IMR-90 (cell line): Measurements from ENCODE around the gene PODXL2. TPM values are rescaled to one million over a fixed set of nuclear protein-coding genes. Genes with fewer than 3 reads are reported as not detected.

Experiments used
- ATAC-seq: fragments of 200-7000 bp; cut with Tn5 transposase; 2 replicates; pipeline ENCODE4 v1.9.1; 2020; ENCODE audit warnings: low read depth, mild to moderate bottlenecking, moderate library complexity
- BruUV-seq: library from RNA; stranded (reverse); fragments of 400-500 nt; replicated peaks from 2 replicates; lab custom pipeline; 2021; lab: Mats Ljungman, UMichigan
- CTCF ChIA-PET: fragments of 300-600 bp; formaldehyde crosslinking; extraction: SDS; loops from one replicate; lab custom pipeline; 2021; ENCODE audit warnings: antibody characterized with exemption; lab: Yijun Ruan, JAX
- POLR2A ChIA-PET: fragments of 300-600 bp; sonication (Branson Sonifier 250); formaldehyde crosslinking; loops from one replicate; lab custom pipeline; 2022; ENCODE audit warnings: antibody characterized with exemption; ENCODE audit not compliant: unreplicated experiment; lab: Charles Lee
- DNase-seq: peaks from one replicate; pipeline ENCODE4 v3.0.0; 2013
- H2AFZ ChIP-seq: replicated peaks from 2 replicates; pipeline ENCODE3; 2013; ENCODE audit warnings: low read length, mild to moderate bottlenecking; ENCODE audit not compliant: poor library complexity
- H2AK5ac ChIP-seq: 2 replicates; pipeline ENCODE4 v1.6.1; 2013; ENCODE audit warnings: low read depth, low read length, inconsistent platforms
- H2AK9ac ChIP-seq: replicated peaks from 2 replicates; pipeline ENCODE3; 2013; ENCODE audit warnings: mild to moderate bottlenecking, low read depth, low read length, moderate library complexity; ENCODE audit not compliant: poor library complexity
- H2BK120ac ChIP-seq: 2 replicates; pipeline ENCODE4 v1.6.1; 2013; ENCODE audit warnings: low read depth, low read length, inconsistent platforms
- H2BK15ac ChIP-seq: 3 replicates; pipeline ENCODE4 v1.6.1; 2013; ENCODE audit warnings: low read depth, low read length, inconsistent platforms
- H2BK20ac ChIP-seq: 2 replicates; pipeline ENCODE4 v1.6.1; 2013; ENCODE audit warnings: low read depth, mild to moderate bottlenecking, inconsistent platforms, low read length, moderate library complexity
- H2BK5ac ChIP-seq: 2 replicates; pipeline ENCODE4 v1.6.1; 2013; ENCODE audit warnings: mild to moderate bottlenecking, low read depth, low read length, inconsistent platforms; ENCODE audit not compliant: poor library complexity, severe bottlenecking
- H3K14ac ChIP-seq: replicated peaks from 2 replicates; pipeline ENCODE4 v1.6.1; 2013; ENCODE audit warnings: low read depth, low read length, inconsistent platforms
- H3K18ac ChIP-seq: 2 replicates; pipeline ENCODE4 v1.6.1; 2013; ENCODE audit warnings: low read depth, low read length, control low read depth
- H3K23ac ChIP-seq: 2 replicates; pipeline ENCODE4 v1.6.1; 2013; ENCODE audit warnings: low read depth, low read length, inconsistent platforms
- H3K27ac ChIP-seq: 2 replicates; pipeline ENCODE4 v1.5.1; 2013; ENCODE audit warnings: mild to moderate bottlenecking, control low read depth, low read length; ENCODE audit not compliant: insufficient read depth
- H3K27me3 ChIP-seq: 2 replicates; pipeline ENCODE4 v1.6.1; 2013; ENCODE audit warnings: low read length; ENCODE audit not compliant: control insufficient read depth, insufficient read depth
- H3K36me3 ChIP-seq: 2 replicates; pipeline ENCODE4 v1.6.1; 2013; ENCODE audit warnings: low read length, mixed read lengths; ENCODE audit not compliant: control insufficient read depth, insufficient read depth
- H3K4ac ChIP-seq: 2 replicates; pipeline ENCODE4 v1.6.1; 2013; ENCODE audit warnings: low read depth, low read length, inconsistent platforms
- H3K4me1 ChIP-seq: 2 replicates; pipeline ENCODE4 v1.6.1; 2013; ENCODE audit warnings: low read length, mixed read lengths; ENCODE audit not compliant: control insufficient read depth, insufficient read depth
- H3K4me2 ChIP-seq: 2 replicates; pipeline ENCODE4 v1.6.1; 2013; ENCODE audit warnings: low read depth, mild to moderate bottlenecking, control low read depth, low read length, moderate library complexity
- H3K4me3 ChIP-seq: 2 replicates; pipeline ENCODE4 v1.5.1; 2013; ENCODE audit warnings: low read depth, mild to moderate bottlenecking, control low read depth, low read length, moderate library complexity; ENCODE audit not compliant: insufficient read depth
- H3K56ac ChIP-seq: 2 replicates; pipeline ENCODE4 v1.6.1; 2013; ENCODE audit warnings: low read length, inconsistent platforms; ENCODE audit not compliant: insufficient read depth; ENCODE audit errors: extremely low read depth
- H3K79me1 ChIP-seq, 2 experiments: 2 replicates each; pipeline ENCODE4 v1.6.1; 2013; ENCODE audit warnings: low read length in 2 of 2, inconsistent platforms in 1 of 2, low read depth in 1 of 2
- H3K9ac ChIP-seq: 2 replicates; pipeline ENCODE4 v1.6.1; 2013; ENCODE audit warnings: low read depth, low read length, control low read depth
- H3K9me1 ChIP-seq: 2 replicates; pipeline ENCODE4 v1.6.1; 2013; ENCODE audit warnings: low read length, inconsistent platforms; ENCODE audit not compliant: insufficient read depth
- H3K9me3 ChIP-seq: 2 replicates; pipeline ENCODE4 v1.6.1; 2013; ENCODE audit warnings: low read length; ENCODE audit not compliant: control insufficient read depth, insufficient read depth
- H4K20me1 ChIP-seq: 2 replicates; pipeline ENCODE4 v1.6.1; 2013; ENCODE audit warnings: low read length, inconsistent platforms; ENCODE audit not compliant: insufficient read depth
- H4K5ac ChIP-seq: 2 replicates; pipeline ENCODE4 v1.6.1; 2013; ENCODE audit warnings: mild to moderate bottlenecking, low read depth, low read length, control low read depth
- H4K8ac ChIP-seq, 2 experiments: 2 replicates each; pipeline ENCODE4 v1.6.1; 2013; ENCODE audit warnings: low read depth in 2 of 2, low read length in 2 of 2, control low read depth in 1 of 2, inconsistent platforms in 1 of 2
- H4K91ac ChIP-seq: 2 replicates; pipeline ENCODE4 v1.6.1; 2013; ENCODE audit warnings: low read depth, low read length, inconsistent platforms; ENCODE audit not compliant: insufficient read depth
- CEBPB ChIP-seq: IDR thresholded peaks from 2 replicates; pipeline ENCODE4 v1.6.1; 2012; ENCODE audit warnings: low read depth, low read length, improper control_type of control experiment
- MAFK ChIP-seq: IDR thresholded peaks from 2 replicates; pipeline ENCODE4 v1.6.1; 2012; ENCODE audit warnings: low read depth, low read length, improper control_type of control experiment
- MAZ ChIP-seq: IDR thresholded peaks from 2 replicates; pipeline ENCODE4 v1.6.1; 2012; ENCODE audit warnings: low read depth, mild to moderate bottlenecking, low read length, improper control_type of control experiment, moderate library complexity, borderline replicate concordance
- POLR2A ChIP-seq: IDR thresholded peaks from 2 replicates; pipeline ENCODE4 v1.6.1; 2012; ENCODE audit warnings: mild to moderate bottlenecking, low read depth, low read length
- RAD21 ChIP-seq: IDR thresholded peaks from 2 replicates; pipeline ENCODE4 v1.6.1; 2012; ENCODE audit warnings: low read length, improper control_type of control experiment
- whole genome bisulfite sequencing, 2 experiments: methylation state at CpG; one replicate each; pipeline versions ENCODE4 v1.1.5 to v1.1.7; 2013; ENCODE audit warnings: missing lambda C conversion rate in 2 of 2; ENCODE audit not compliant: insufficient read length in 1 of 2; ENCODE audit errors: extremely low coverage in 2 of 2; 5-methylcytosine and 5-hydroxymethylcytosine counted together
- dilution Hi-C: fragments of 300-500 bp; cut with HindIII; formaldehyde crosslinking; loops from one replicate; pipeline ENCODE4 v1.14.3; 2018; ENCODE audit warnings: low sequenced_read_pairs; ENCODE audit not compliant: unreplicated experiment
- in situ Hi-C: fragments of 300-500 bp; cut with MboI; formaldehyde crosslinking; loops from 3 replicates; pipeline ENCODE4 v1.14.3; 2019; ENCODE audit warnings: low sequenced_read_pairs, inconsistent platforms, mixed read lengths
- intact Hi-C: fragments of 100-400 bp; cut with micrococcal nuclease; formaldehyde crosslinking; loops from 2 replicates; pipeline ENCODE4 v1.10.0; 2022
- polyA plus RNA-seq, 3 experiments: library from polyadenylated mRNA; depleted of rRNA; stranded (reverse); fragments of >200 nt; gene quantifications; 2 replicates each; pipeline ENCODE4 v1.2.3, GENCODE V29; 2012; ENCODE audit warnings: low replicate concordance in 1 of 3
- total RNA-seq: library from RNA; depleted of rRNA; stranded (reverse); fragments of >200 nt; gene quantifications from 2 replicates; pipeline ENCODE4 v1.2.3, GENCODE V29; 2012

The PODXL2 gene
- total and polyA plus RNA-seq, 2 of the 4 experiments (the other 2 are of a cell fraction), result 1.6 to 5.4 TPM

DNA sequence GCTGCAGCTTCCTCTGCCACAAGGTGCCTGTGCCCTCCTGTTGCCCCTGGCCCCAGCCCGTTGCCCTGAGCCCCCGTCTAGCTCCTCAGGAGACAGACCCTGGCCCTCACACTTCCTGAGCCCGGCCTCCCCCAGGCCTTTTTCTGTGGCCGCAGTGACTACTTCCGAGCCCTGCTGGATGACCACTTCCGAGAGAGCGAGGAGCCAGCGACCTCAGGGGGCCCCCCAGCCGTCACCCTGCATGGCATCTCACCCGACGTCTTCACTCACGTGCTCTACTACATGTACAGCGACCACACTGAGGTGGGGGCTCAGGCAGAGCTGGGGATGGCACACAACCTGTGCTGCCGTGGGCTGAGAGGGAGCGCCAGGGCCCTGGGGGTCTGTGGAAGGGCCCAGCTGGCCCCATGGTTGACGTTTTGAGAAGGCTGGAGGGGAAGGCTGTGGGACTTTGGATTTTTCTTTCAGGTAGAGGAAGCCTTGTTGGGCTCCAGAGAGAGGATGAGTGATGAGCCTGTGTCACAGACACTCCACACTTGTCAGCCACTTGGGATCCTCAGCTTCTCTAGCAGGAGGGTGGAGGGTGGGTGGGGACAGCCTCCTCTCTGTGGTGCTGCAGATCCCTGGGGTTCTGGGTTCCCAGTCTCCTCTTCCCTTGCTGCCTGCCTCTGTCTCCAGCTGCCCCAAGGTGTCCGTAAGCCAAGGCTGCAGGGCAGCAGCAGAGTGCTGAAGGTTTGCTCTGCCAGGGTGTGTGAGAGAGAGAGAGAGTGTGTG, 48.7 kb downstream of the PODXL2 start:
- ChIA-PET CTCF (no interaction called here), POLR2A (no interaction called here)
- Histone ChIP-seq H3K27ac (no peak overlapping the region), H2BK5ac (no peak overlapping the region), H3K18ac (no peak overlapping the region), H4K5ac (no peak overlapping the region), H3K36me3 (peaks cover 31% of the 10 kb centered on the region), H3K9me1 (0 out of 2 replicates have a peak, but pooled peaks cover 2% of the 10 kb centered on the region), H2AK9ac (no peak overlapping the region), H3K4me2 (no peak overlapping the region), H3K56ac (no peak overlapping the region), H4K91ac (no peak overlapping the region), H3K23ac (no peak overlapping the region), H4K8ac (no peak overlapping the region), H3K79me1 (peaks cover 14 to 17% of the 10 kb centered on the region in 2 experiments), H3K4me3 (no peak overlapping the region), H3K9ac (no peak overlapping the region), H2AK5ac (no peak overlapping the region), H2AFZ (no peak overlapping the region), H3K27me3 (no peaks in the 10 kb centered on the region), H4K20me1 (no peaks in the 10 kb centered on the region; the same call in 1 of the 2 replicates), H3K4ac (no peak overlapping the region), H3K9me3 (no peaks in the 10 kb centered on the region), H2BK15ac (no peak overlapping the region), H2BK20ac (no peak overlapping the region), H3K4me1 (0 out of 2 replicates have a peak, but pooled peaks cover 4% of the 10 kb centered on the region), H2BK120ac (no peak overlapping the region), H3K14ac (no peak overlapping the region)
- dilution Hi-C loops (no loop called here), in situ Hi-C loops (no loop called here), intact Hi-C loops (no loop called here)
- no TSS peak for BruUV-seq
- TF ChIP-seq CEBPB, result no peak
- no peak for TF ChIP-seq MAZ
- no peak for TF ChIP-seq MAFK
- no peak for TF ChIP-seq POLR2A
- TF ChIP-seq RAD21, result no peak
- no peak for ATAC-seq
- 89% methylated on average over 9 of the region's 17 CpGs; no CpG with 5 or more reads in 1 of the 2 experiments for WGBS, 2 experiments
- no peak for DNase-seq
